SJCRH30 (cell line): ENCODE results near the gene ABCB9. TPM values are rescaled to one million over a fixed set of nuclear protein-coding genes. Genes with fewer than 3 reads are reported as not detected.

Experiments
- DNase-seq, 2 experiments: peaks; one replicate each; pipeline ENCODE4 v3.0.0-alpha.2; 2015 to 2020
- H3K27ac ChIP-seq: fragments of 250-450 bp; sonication (Bioruptor Pico); 2 replicates; pipeline ENCODE4 v1.5.1; 2020; ENCODE audit warnings: mild to moderate bottlenecking, moderate library complexity
- H3K27me3 ChIP-seq: fragments of 250-450 bp; sonication (Bioruptor Pico); 2 replicates; pipeline ENCODE4 v1.5.1; 2020; ENCODE audit warnings: mild to moderate bottlenecking, moderate library complexity
- H3K36me3 ChIP-seq: fragments of 250-450 bp; sonication (Bioruptor Pico); 2 replicates; pipeline ENCODE4 v1.5.1; 2020; ENCODE audit warnings: mild to moderate bottlenecking, moderate library complexity
- H3K4me1 ChIP-seq: fragments of 250-450 bp; sonication (Bioruptor Pico); 2 replicates; pipeline ENCODE4 v1.5.1; 2020; ENCODE audit warnings: mild to moderate bottlenecking, moderate library complexity
- H3K4me3 ChIP-seq: fragments of 250-450 bp; sonication (Bioruptor Pico); 2 replicates; pipeline ENCODE4 v1.5.1; 2020; ENCODE audit warnings: mild to moderate bottlenecking, moderate library complexity
- H3K9me3 ChIP-seq: fragments of 250-450 bp; sonication (Bioruptor Pico); replicated peaks from 2 replicates; pipeline ENCODE4 v1.5.1; 2020; ENCODE audit warnings: mild to moderate bottlenecking, moderate library complexity
- total RNA-seq: library from RNA; depleted of rRNA; stranded (reverse); fragments of >200 nt; shearing (Covaris generic); gene quantifications from 2 replicates; pipeline ENCODE4 v1.2.3, GENCODE V29; 2014; rRNA removed

The ABCB9 gene
- total RNA-seq, 1 experiment from 2014 or later, result 7.1 TPM

DNA sequence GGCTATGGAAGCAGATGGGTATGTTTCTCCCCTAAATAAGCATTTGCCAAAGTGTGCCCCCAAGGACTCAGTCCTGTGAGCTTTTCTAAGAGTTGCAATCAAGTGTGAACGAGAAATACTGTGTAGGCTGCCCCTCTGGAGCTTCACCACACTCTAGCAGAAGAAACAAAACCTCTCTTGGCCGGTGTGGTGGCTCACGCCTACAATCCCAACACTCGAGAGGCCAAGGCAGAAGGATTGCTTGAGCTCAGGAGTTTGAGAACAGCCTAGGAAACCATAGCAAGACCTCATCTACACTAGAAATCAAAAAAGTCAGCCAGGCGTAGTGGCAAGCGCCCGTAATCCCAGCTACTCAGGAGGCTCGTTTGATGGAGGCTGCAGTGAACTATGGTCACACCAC, 80.1 kb downstream of the ABCB9 start:
- no peak overlapping the region for H3K27ac ChIP-seq

DNA sequence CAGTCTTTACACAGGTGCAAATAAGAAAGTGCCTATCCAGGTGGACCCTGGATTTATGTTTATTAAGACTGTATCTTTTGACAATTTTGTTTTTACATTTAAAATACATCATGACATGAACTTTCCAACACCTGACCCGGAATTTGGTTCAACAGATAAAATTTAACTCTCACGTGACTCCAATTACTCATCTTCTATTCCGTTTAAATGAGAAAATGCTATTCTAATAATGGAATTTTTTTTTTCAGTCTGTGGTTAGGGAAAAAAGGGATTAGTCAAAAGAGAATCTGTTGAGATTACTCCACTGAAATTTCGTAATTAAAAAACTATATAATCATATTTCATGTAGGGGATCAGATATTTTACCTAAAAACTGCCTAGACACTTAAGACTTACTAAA, 81.4 kb downstream of the ABCB9 start:
- H3K27me3 ChIP-seq, result no peaks in the 10 kb centered on the region
- H3K27ac ChIP-seq, result no peak overlapping the region
- H3K9me3 ChIP-seq, result no peaks in the 10 kb centered on the region
- no peaks in the 10 kb centered on the region; the same call in 1 of the 2 replicates for H3K36me3 ChIP-seq
- H3K4me3 ChIP-seq, result no peak overlapping the region
- peaks cover 48% of the 10 kb centered on the region for H3K4me1 ChIP-seq
- DNase-seq, result no peak

More for the DNA sequence above, 80.1 kb downstream of the ABCB9 start:
- Histone ChIP-seq H3K27me3 (no peaks in the 10 kb centered on the region), H3K4me1 (peaks cover 45% of the 10 kb centered on the region), H3K9me3 (no peaks in the 10 kb centered on the region), H3K36me3 (no peaks in the 10 kb centered on the region; the same call in 1 of the 2 replicates), H3K4me3 (no peak overlapping the region)
- no peak for DNase-seq

DNA sequence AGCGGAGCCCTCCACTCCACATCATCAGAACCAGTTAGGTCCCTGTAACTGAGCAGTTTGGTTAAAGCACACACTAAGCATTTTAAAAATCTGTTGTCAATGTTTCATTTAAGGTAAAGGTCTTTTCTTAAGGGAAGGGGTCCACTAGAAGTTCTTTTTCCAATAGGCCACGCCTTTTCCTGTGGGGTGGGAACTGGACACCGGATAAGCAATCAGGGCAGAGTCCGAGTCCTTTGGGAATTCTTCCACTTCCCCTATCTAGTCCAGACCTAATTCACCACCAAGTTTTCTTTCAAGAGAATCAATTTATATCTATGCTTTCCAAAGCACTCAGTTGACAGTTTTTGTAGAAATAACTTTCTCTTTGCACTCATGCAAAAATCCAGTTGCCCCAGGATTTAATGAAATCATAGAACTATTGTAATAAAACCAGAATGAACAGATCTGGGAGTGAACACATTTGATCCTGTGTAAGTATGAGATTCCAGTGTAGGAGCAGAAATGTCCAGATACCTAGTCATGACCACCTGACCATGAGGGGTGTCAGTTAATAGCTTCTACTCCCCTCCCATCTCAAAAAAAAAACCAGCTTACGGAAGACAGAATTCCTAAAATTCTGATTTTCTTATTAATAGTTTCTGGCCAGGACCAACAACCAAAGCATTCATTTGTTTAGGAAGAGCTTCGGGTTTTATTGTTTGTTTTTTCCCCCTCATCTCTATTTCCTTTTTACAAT, 82.0 kb downstream of the ABCB9 start:
- Histone ChIP-seq H3K4me1 (peaks cover 54% of the 10 kb centered on the region), H3K4me3 (no peak overlapping the region), H3K36me3 (no peaks in the 10 kb centered on the region; the same call in 1 of the 2 replicates), H3K27ac (no peak overlapping the region), H3K27me3 (no peaks in the 10 kb centered on the region), H3K9me3 (no peaks in the 10 kb centered on the region)
- DNase-seq, result no peak

DNA sequence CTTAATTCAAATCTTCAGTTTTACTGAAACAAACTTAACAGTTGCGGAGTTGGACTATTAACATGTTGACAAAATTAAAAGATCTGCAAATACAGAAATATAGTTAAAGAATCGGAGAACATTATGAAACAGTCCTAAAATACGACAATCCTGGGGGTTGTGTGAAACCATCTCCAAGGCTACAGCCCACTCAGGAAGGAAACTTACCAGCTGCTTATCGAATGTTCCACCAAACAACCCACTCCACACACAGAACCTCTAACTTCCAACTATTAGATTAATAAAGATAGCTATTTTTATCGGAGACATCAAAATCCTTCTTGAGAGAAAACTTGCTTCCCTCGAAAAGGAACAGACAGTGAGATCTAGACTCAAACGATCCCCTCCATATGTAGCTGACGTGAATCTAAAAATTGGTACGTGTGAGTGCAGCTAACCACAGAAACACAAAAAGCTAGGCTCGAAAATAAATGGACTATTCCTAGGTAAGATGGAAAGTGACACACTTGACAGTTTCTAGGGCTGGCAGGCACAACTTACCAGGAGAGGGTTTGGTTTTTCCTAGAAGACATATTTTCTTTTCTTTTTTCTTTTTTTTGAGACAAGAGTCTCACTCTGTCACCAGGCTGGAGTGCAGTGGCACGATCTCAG, 83.2 kb downstream of the ABCB9 start:
- no peak overlapping the region for H3K27ac ChIP-seq
- H3K9me3 ChIP-seq, result no peaks in the 10 kb centered on the region
- peaks cover 55% of the 10 kb centered on the region for H3K4me1 ChIP-seq
- no peaks in the 10 kb centered on the region for H3K27me3 ChIP-seq
- no peak for DNase-seq
- no peak overlapping the region for H3K4me3 ChIP-seq
- no peaks in the 10 kb centered on the region; the same call in 1 of the 2 replicates for H3K36me3 ChIP-seq

DNA sequence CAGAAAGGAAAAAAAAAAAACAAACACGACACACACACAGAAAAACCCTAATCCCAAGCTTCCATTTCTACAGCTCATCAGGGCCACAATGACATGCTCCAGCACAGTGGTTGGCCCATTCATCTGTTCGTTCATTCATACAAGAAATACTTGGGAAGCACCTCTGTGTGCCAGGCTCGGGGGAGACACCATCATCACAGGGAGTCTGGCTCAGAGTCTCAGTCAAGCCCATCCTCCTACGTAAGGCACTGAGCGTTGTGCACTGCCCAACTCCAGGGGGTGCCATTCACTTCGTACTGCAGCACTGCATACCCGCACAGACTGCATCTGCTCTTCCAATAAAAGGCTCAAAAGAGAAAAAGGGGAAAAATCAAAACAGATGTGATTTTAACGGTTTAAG, 85.6 kb downstream of the ABCB9 start:
- H3K9me3 ChIP-seq, result no peaks in the 10 kb centered on the region
- no peaks in the 10 kb centered on the region for H3K27me3 ChIP-seq
- DNase-seq, result peak; percentile 65 to 74
- peak overlapping the region; percentile 42 for H3K27ac ChIP-seq
- H3K4me3 ChIP-seq, result no peak overlapping the region
- H3K36me3 ChIP-seq, result no peaks in the 10 kb centered on the region
- peaks cover 34% of the 10 kb centered on the region for H3K4me1 ChIP-seq

DNA sequence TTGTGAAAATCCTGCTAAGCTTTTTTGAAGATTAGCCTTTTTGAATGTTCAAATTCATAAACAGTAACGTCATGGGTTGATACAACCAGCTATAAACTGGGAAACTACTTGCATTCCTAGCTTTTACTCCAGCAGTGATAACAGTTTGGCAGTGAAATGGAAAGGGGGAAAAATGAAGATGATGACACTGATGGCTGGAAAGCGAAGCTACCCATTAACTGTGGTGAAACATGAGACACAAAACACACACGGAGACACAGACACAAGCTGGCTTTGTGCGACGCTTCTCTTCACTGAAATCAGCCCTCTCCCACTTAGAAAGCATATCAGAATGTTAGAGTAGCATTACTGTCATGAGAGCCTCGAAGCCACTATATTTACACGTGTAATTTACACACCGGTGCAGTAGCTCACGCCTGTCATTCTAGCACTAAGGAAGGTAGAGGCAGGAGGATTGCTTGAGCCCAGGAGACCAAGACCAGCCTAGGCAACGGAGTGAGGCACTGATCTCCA, 86.1 kb downstream of the ABCB9 start:
- Histone ChIP-seq H3K4me3 (no peak overlapping the region), H3K27ac (peak overlapping the region; percentile 42), H3K4me1 (peaks cover 34% of the 10 kb centered on the region), H3K36me3 (no peaks in the 10 kb centered on the region), H3K27me3 (no peaks in the 10 kb centered on the region), H3K9me3 (no peaks in the 10 kb centered on the region)
- DNase-seq, result peak in 1 of 2 experiments; percentile 68

Other genes starting within 250 kb of the ABCB9 start
- gene HCAR3, start 249.7 kb downstream of the ABCB9 start, total RNA-seq, result not detected in 2 replicates
- not detected in 2 replicates for gene HCAR1, start 235.6 kb downstream of the ABCB9 start, total RNA-seq
- gene DENR, start 213.6 kb downstream of the ABCB9 start, total RNA-seq, result 77.2 and 82.5 TPM in 2 replicates
- 0.18 and 0.38 TPM in 2 replicates for gene CCDC62, start 191.9 kb downstream of the ABCB9 start, total RNA-seq
- gene HIP1R, start 131.0 kb downstream of the ABCB9 start, total RNA-seq, result 6.5 and 9.8 TPM in 2 replicates
- 33.2 and 34.2 TPM in 2 replicates for gene VPS37B, start 70.3 kb downstream of the ABCB9 start, total RNA-seq
- gene OGFOD2, start 8.8 kb upstream of the ABCB9 start, total RNA-seq, result 5.9 and 6.7 TPM in 2 replicates
- 135 and 144 TPM in 2 replicates for gene ARL6IP4, start 14.2 kb upstream of the ABCB9 start, total RNA-seq
- 1.2 and 1.3 TPM in 2 replicates for gene PITPNM2, start 184.6 kb upstream of the ABCB9 start, total RNA-seq